Osteocyte (in vitro differentiated cells): ENCODE results near the gene CCSER1. TPM values are rescaled to one million over a fixed set of nuclear protein-coding genes. Genes with fewer than 3 reads are reported as not detected.

ENCODE experiments used
- DNase-seq: peaks from one replicate; pipeline ENCODE4 v3.0.0; 2021; ENCODE audit warnings: mixed read lengths; ENCODE audit not compliant: unreplicated experiment; ENCODE audit errors: extremely low spot score
- H3K27ac Mint-ChIP-seq: one replicate; pipeline ENCODE4 v1.8.0; 2021; ENCODE audit warnings: mild to moderate bottlenecking, mixed read lengths; ENCODE audit not compliant: unreplicated experiment
- H3K27me3 Mint-ChIP-seq: one replicate; pipeline ENCODE4 v1.8.0; 2021; ENCODE audit warnings: mixed read lengths; ENCODE audit not compliant: unreplicated experiment
- H3K36me3 Mint-ChIP-seq: one replicate; pipeline ENCODE4 v1.8.0; 2021; ENCODE audit warnings: mixed read lengths; ENCODE audit not compliant: unreplicated experiment
- H3K4me1 Mint-ChIP-seq: one replicate; pipeline ENCODE4 v1.8.0; 2021; ENCODE audit warnings: mixed read lengths; ENCODE audit not compliant: unreplicated experiment
- H3K4me3 Mint-ChIP-seq: one replicate; pipeline ENCODE4 v1.8.0; 2021; ENCODE audit warnings: mild to moderate bottlenecking, moderate library complexity, mixed read lengths; ENCODE audit not compliant: unreplicated experiment
- H3K9me3 Mint-ChIP-seq: one replicate; pipeline ENCODE4 v1.8.0; 2021; ENCODE audit warnings: mixed read lengths; ENCODE audit not compliant: unreplicated experiment
- total RNA-seq: library from RNA; stranded (reverse); gene quantifications from 2 replicates; pipeline ENCODE4 v1.2.1, GENCODE V29; 2021
- TF ChIP-seq, protein P1 (sequence below): fragments of 200-600 bp; sonication (generic); IDR thresholded peaks from 2 replicates; pipeline ENCODE4 v1.5.0; 2021; ENCODE audit warnings: antibody characterized with exemption, mild to moderate bottlenecking, moderate library complexity

CCSER1 gene
- total RNA-seq, 1 donor from 2014 or later = not detected

DNA sequence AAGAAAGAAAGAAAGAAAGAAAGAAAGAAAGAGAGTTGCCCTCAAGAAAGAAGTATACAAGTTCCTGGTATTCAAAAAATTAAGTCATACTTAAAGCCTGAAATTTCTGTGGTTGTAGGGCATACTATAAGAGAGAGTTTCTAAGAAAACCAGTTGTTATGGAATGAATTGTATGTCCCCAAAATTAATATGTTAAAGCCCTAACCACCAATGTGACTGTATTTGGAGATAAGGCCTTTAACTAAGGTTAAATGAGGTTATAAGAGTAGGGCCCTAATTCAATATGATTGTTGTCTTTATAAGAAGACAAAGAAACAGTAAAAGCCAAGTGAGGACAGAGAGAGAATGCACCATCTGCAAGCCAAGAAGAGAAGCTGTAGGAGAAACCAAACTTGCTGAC is 521.1 kb downstream of the CCSER1 start:
- no peak for DNase-seq
- no peak overlapping the region for H3K4me3 Mint-ChIP-seq
- H3K36me3 Mint-ChIP-seq = no peaks in the 10 kb centered on the region
- TF ChIP-seq, protein P1, sequence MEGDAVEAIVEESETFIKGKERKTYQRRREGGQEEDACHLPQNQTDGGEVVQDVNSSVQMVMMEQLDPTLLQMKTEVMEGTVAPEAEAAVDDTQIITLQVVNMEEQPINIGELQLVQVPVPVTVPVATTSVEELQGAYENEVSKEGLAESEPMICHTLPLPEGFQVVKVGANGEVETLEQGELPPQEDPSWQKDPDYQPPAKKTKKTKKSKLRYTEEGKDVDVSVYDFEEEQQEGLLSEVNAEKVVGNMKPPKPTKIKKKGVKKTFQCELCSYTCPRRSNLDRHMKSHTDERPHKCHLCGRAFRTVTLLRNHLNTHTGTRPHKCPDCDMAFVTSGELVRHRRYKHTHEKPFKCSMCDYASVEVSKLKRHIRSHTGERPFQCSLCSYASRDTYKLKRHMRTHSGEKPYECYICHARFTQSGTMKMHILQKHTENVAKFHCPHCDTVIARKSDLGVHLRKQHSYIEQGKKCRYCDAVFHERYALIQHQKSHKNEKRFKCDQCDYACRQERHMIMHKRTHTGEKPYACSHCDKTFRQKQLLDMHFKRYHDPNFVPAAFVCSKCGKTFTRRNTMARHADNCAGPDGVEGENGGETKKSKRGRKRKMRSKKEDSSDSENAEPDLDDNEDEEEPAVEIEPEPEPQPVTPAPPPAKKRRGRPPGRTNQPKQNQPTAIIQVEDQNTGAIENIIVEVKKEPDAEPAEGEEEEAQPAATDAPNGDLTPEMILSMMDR = no peak
- H3K4me1 Mint-ChIP-seq = no peaks in the 10 kb centered on the region
- no peaks in the 10 kb centered on the region for H3K27me3 Mint-ChIP-seq
- no peaks in the 10 kb centered on the region for H3K9me3 Mint-ChIP-seq
- H3K27ac Mint-ChIP-seq = no peak overlapping the region

GRCh38 chr4:90648791-90649190 is 521.6 kb downstream of the CCSER1 start:
- H3K27ac Mint-ChIP-seq = no peak overlapping the region
- no peaks in the 10 kb centered on the region for H3K27me3 Mint-ChIP-seq
- no peaks in the 10 kb centered on the region for H3K4me1 Mint-ChIP-seq
- no peak for DNase-seq
- TF ChIP-seq, protein P1 = no peak
- no peaks in the 10 kb centered on the region for H3K9me3 Mint-ChIP-seq
- no peaks in the 10 kb centered on the region for H3K36me3 Mint-ChIP-seq
- H3K4me3 Mint-ChIP-seq = no peak overlapping the region

- TF ChIP-seq, protein P1 = no peak
- H3K27me3 Mint-ChIP-seq = no peaks in the 10 kb centered on the region
- H3K27ac Mint-ChIP-seq = no peak overlapping the region
- DNase-seq = no peak
- H3K9me3 Mint-ChIP-seq = no peaks in the 10 kb centered on the region
- H3K4me1 Mint-ChIP-seq = no peaks in the 10 kb centered on the region
- no peaks in the 10 kb centered on the region for H3K36me3 Mint-ChIP-seq
- H3K4me3 Mint-ChIP-seq = no peak overlapping the region
These were observed 533.5 kb downstream of the CCSER1 start for GRCh38 chr4:90660672-90661071.

GRCh38 chr4:90670183-90670582 is 543.0 kb downstream of the CCSER1 start:
- TF ChIP-seq, protein P1 = no peak
- Mint-ChIP-seq H3K36me3 (no peaks in the 10 kb centered on the region), H3K27me3 (peaks cover 2% of the 10 kb centered on the region), H3K4me1 (no peaks in the 10 kb centered on the region), H3K9me3 (peaks cover 5% of the 10 kb centered on the region), H3K27ac (no peak overlapping the region), H3K4me3 (no peak overlapping the region)
- DNase-seq = no peak

DNA sequence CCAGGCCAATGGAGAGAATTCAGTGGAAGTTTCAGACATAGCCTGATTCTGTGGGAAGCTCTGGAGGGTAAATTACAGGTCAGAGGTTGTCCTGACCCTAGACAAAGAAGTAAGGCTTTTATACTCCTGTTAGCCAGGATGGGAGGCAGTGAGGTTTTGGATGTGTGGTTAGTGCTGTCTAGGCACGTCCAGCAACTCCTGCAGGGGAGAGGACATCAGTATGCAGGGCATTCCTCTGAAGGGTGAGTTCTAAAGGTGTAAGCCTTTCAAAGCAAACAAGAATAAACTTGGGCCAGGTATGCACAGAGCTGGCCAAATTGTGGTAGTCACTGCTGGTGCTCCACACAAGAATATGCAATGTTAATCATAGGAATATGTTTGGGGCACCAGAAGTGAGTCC is 562.5 kb downstream of the CCSER1 start:
- DNase-seq = no peak
- Mint-ChIP-seq H3K36me3 (no peaks in the 10 kb centered on the region), H3K9me3 (no peaks in the 10 kb centered on the region), H3K4me3 (no peak overlapping the region), H3K27me3 (no peaks in the 10 kb centered on the region), H3K27ac (no peak overlapping the region), H3K4me1 (no peaks in the 10 kb centered on the region)
- TF ChIP-seq, protein P1 = no peak
